Stimulated activated naive CD8-positive, alpha-beta T cell treated with anti-CD3 and anti-CD28 coated beads, Interleukin-15, Interleukin-2, amounts not matched to agents 100 ng/mL and 50 ng/mL, for 24 hours (primary cell): ENCODE results near the gene UCN2.

Experiments used
- H3K27ac Mint-ChIP-seq: one replicate; pipeline ENCODE4 v1.8.0; 2021; ENCODE audit warnings: mild to moderate bottlenecking, mixed read lengths
- H3K27me3 Mint-ChIP-seq: one replicate; pipeline ENCODE4 v1.8.0; 2021; ENCODE audit warnings: mixed read lengths
- H3K36me3 Mint-ChIP-seq: one replicate; pipeline ENCODE4 v1.8.0; 2021; ENCODE audit warnings: low read depth, mixed read lengths
- H3K4me1 Mint-ChIP-seq: one replicate; pipeline ENCODE4 v1.8.0; 2021; ENCODE audit warnings: low read depth, mixed read lengths
- H3K4me3 Mint-ChIP-seq: one replicate; pipeline ENCODE4 v1.8.0; 2021; ENCODE audit warnings: mild to moderate bottlenecking, mixed read lengths
- H3K9me3 Mint-ChIP-seq: one replicate; pipeline ENCODE4 v1.8.0; 2021; ENCODE audit warnings: mixed read lengths

UCN2 gene

DNA sequence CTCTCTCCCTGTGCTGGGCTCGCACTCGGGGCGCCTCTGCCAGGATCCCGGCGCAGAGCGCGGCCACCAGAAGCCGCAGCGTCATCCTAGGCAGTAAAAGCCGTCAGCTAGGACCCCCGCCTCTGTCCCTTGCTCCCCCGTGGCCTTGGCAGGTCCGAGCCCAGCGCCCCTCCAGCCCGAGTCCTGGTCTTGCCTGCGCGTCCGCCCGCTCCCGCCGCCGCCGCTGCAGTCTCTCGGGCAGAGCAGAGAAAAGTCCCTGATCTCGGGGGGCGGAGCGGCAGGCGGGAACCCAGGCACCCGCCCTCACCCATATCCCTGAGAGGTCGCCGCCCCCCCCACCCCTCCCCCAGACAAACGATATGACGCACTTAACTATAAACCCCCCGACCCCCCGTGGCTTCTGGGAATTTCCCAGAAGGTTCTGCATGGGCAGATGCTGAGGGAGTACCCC, 31.5 kb upstream of the UCN2 start, which contains the start of gene COL7A1:
COL7A1 (minus strand) TSS at position 255 of the 451 bp plus-strand sequence; CDS start at position 85, 170 bp downstream.
- H3K9me3 Mint-ChIP-seq: no peaks in the 10 kb centered on the region
- H3K27ac Mint-ChIP-seq: no peak within 1 kb of the TSS
- no peak within 1 kb of the TSS for H3K4me3 Mint-ChIP-seq
- peaks cover 25% of the 10 kb centered on the region for H3K27me3 Mint-ChIP-seq
- H3K4me1 Mint-ChIP-seq: peaks cover 8% of the 10 kb centered on the region
- peaks cover 18% of the 10 kb centered on the region for H3K36me3 Mint-ChIP-seq

DNA sequence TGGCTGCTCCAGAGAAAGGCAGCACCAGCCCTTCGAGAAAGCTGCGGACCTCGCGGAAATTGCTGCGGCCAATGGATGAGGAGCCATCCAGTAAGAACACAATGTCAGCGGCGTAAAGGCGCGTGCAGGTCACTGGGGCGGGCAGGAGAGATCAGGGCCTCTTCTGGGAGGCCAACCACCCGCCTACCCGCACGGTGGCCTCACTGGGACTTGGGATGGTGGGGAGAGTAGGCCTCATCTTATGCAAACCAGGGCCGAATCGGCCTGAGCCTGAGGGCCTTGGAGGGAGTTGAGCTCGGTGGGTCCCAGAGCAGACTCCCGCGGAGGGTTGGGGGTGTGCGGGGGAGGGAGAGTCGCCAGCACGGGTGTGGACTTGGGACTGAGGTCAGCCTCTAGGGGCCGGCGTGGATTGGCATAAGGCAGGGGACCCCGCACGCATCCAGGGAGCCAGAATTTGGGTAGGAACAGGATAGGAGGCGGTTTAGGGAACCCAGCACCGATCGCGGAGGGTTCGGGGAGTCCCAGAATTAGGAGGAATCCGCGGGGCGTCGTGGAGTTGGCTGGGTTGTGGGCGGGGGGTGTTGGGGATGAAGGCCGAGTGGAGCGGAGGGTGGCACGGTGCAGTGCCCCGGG, 31.0 kb upstream of the UCN2 start:
- Mint-ChIP-seq H3K9me3 (no peaks in the 10 kb centered on the region), H3K36me3 (peaks cover 16% of the 10 kb centered on the region), H3K27me3 (peaks cover 29% of the 10 kb centered on the region), H3K27ac (no peak overlapping the region), H3K4me3 (no peak overlapping the region), H3K4me1 (peaks cover 8% of the 10 kb centered on the region)

DNA sequence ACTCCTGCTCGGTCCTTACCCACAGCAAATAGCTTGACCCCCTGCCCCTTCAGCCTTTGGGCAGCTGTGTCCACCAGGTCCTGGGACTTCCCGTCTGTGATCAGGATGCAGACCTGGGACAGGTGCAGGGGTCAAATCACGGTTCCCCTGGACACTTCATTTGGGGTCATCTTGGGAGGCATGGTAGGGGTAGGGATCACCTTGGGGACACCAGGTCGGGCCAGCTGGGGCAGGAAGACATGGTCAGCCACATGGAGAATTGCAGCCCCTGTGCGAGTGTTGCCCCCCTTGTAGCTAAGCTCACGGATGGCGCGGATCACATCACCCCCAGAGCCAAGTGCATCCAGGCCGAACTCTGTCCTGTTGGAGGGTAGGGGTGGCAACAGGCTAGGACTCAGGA, 29.8 kb upstream of the UCN2 start:
- peaks cover 8% of the 10 kb centered on the region for H3K4me1 Mint-ChIP-seq
- H3K27me3 Mint-ChIP-seq: peaks cover 37% of the 10 kb centered on the region

DNA sequence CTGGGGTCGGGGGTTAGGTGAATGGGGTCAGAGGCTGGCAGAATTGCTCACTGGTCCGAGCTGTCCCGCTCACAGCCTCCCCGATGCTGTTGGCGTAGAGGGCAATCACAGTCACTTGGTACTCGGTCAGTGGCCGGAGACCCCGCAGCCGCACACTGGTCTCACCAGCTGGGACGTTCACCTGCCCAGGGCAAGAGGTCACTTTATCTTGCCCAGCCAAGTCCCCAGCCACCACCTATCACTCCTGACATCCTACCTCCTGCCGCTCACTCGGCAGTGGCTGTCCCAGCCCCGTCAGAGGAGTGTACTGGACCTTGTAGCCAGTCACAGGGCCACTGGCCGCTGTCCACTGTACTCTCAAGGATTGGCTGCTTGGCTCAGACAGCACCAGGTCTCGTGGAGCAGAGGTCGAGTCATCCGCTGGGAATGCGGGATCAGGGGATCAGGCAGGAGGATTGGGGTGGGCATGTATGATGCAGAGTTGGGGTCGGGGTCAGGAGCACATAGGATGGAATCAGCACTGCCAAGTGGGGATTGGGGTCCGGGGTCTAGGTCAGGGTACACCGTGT, 29.0 kb upstream of the UCN2 start:
- H3K27me3 Mint-ChIP-seq: peaks cover 38% of the 10 kb centered on the region
- H3K4me3 Mint-ChIP-seq: no peak overlapping the region
- peaks cover 5% of the 10 kb centered on the region for H3K36me3 Mint-ChIP-seq
- no peak overlapping the region for H3K27ac Mint-ChIP-seq
- H3K4me1 Mint-ChIP-seq: peaks cover 8% of the 10 kb centered on the region
- no peaks in the 10 kb centered on the region for H3K9me3 Mint-ChIP-seq

More for the DNA sequence above, 29.8 kb upstream of the UCN2 start:
- Mint-ChIP-seq H3K36me3 (peaks cover 9% of the 10 kb centered on the region), H3K27ac (no peak overlapping the region), H3K4me3 (no peak overlapping the region), H3K9me3 (no peaks in the 10 kb centered on the region)

DNA sequence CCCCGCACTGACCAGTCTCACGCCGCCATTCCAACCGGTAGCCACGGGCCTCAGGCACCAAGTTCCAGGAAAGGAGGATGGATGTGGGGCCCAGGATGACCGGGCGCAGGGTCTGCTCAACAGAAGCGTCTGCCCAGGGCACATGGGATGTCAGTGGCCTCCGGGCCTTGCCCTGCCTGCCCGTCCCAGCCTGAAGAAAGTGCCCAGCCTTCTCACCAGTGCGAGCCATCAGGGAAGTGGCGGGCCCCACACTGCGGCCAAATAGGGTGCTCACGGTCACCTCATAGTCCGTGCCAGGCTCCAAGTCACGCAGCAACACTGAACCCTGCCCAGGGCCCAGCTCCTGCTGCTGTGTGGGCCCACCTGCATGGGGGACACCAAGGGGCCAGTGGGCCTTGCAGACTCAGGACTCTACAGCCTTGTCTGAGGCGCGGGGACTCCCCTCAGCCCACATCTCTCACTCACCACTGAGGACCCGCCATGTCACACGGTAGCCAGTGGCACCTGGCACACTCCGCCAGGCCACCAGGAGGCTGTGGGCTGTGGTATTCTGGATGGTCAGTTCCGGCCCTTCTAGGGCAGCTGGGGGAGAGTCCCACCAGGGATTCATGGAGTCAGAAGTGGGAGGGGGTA, 28.4 kb upstream of the UCN2 start:
- no peak overlapping the region for H3K27ac Mint-ChIP-seq
- peaks cover 38% of the 10 kb centered on the region for H3K27me3 Mint-ChIP-seq
- H3K9me3 Mint-ChIP-seq: no peaks in the 10 kb centered on the region
- H3K4me3 Mint-ChIP-seq: no peak overlapping the region
- H3K36me3 Mint-ChIP-seq: no peaks in the 10 kb centered on the region
- H3K4me1 Mint-ChIP-seq: peaks cover 8% of the 10 kb centered on the region

DNA sequence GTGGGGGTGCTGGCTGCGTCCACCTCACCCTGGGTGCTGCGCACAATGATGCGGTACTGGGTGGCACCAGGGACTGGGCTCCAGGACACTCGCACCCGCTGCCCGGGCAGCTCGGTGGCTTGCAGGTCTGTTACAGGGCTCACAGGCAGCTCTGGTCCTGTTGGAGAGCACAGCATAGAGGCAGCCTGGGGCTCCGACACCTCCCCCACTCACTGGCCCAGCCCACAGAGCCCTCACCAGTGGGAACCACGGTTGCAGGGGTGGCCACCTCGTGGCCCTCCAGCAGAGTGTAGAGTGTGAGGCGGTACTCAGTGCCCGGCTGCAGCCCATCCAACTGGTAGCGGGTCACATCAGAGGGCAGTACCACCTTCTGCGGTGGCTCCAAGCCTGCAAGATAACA, 27.9 kb upstream of the UCN2 start:
- H3K36me3 Mint-ChIP-seq: no peaks in the 10 kb centered on the region
- H3K4me3 Mint-ChIP-seq: no peak overlapping the region
- peaks cover 38% of the 10 kb centered on the region for H3K27me3 Mint-ChIP-seq

DNA sequence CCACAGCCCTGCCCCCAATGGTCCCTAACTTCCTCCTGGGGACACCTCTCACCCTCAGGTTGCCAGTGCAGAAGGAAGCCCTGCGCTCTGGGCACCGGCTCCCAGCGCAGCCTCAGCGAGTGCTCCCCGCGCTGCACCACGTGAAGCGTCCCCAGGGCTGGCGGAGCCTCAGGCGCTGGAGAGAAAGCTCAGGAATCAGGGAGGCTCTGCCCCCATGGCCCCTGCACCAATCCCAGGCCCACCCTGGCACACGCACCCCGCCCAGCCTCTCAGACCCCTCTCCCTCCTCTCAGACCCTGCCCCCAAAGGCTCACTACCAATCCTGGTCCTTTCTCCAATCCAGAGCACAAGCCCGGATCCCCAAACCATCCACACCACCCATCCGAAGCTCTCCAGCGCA, 24.6 kb upstream of the UCN2 start:
- H3K9me3 Mint-ChIP-seq: no peaks in the 10 kb centered on the region
- no peak overlapping the region for H3K4me3 Mint-ChIP-seq
- no peak overlapping the region for H3K27ac Mint-ChIP-seq
- H3K4me1 Mint-ChIP-seq: no peaks in the 10 kb centered on the region
- H3K36me3 Mint-ChIP-seq: no peaks in the 10 kb centered on the region
- H3K27me3 Mint-ChIP-seq: peaks cover 27% of the 10 kb centered on the region

More for the DNA sequence above, 27.9 kb upstream of the UCN2 start:
- Mint-ChIP-seq H3K4me1 (peaks cover 8% of the 10 kb centered on the region), H3K9me3 (no peaks in the 10 kb centered on the region), H3K27ac (no peak overlapping the region)

DNA sequence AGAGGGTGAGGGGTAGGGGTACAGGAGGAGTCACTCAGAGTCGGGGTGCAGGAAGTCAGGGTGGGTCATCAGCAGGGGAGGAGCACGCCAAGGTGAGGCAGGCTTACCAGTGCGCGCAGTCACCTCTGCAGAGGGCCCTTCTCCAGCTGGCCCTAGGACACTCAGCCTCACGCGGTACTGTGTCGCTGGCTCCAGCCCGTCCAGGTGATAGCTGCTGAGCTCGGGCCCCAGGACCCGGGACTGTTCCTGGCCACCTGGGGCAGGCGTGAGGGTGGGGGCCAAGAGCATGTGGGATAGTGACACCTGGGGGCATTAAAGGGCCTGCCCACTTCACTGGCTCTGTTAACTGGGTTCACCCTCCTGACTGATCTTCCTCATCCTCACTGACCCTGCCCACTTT, 24.1 kb upstream of the UCN2 start:
- H3K27ac Mint-ChIP-seq: no peak overlapping the region
- H3K36me3 Mint-ChIP-seq: no peaks in the 10 kb centered on the region
- no peak overlapping the region for H3K4me3 Mint-ChIP-seq
- no peaks in the 10 kb centered on the region for H3K9me3 Mint-ChIP-seq
- no peaks in the 10 kb centered on the region for H3K4me1 Mint-ChIP-seq
- peaks cover 23% of the 10 kb centered on the region for H3K27me3 Mint-ChIP-seq

DNA sequence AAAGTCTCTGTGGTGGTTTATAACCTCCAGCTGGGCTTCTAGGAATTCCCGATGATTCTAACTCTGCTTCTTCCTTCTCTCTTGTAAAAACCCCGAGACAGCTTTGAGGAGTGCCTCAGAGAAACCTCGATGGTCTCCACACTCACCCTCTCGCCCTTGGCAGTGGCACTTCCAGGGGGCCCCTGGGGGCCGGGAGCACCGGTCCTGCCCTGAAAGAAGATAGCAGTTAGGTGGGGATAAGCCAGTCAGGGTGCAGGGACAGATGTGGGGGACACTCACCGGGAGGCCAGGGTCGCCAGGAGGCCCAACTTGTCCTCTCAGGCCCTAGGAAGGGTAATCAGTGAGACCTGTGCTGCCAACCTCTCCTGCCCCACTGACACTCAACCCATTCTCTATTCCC, 21.8 kb upstream of the UCN2 start:
- H3K27me3 Mint-ChIP-seq: peaks cover 14% of the 10 kb centered on the region
- H3K4me3 Mint-ChIP-seq: no peak overlapping the region
- no peak overlapping the region for H3K27ac Mint-ChIP-seq
- no peaks in the 10 kb centered on the region for H3K9me3 Mint-ChIP-seq
- H3K4me1 Mint-ChIP-seq: no peaks in the 10 kb centered on the region
- H3K36me3 Mint-ChIP-seq: no peaks in the 10 kb centered on the region

DNA sequence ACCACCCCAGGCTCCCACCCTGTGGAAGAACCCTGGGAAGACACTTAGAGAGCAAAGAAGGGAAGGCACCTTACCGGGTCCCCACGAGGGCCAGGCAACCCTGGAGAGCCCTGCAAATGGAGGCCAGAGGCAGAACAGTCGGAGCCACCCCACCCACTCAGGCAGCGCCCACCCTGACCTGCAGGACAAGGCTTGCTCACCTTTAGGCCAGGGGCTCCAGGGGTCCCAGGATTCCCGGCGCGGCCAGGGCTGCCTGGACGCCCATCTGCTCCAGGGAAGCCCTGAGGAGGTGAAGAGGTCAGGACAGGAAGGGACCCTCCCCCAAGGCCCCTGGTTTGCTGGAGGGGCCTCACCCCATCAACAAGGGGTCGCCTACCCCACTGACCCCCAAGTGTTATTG, 21.3 kb upstream of the UCN2 start:
- Mint-ChIP-seq H3K36me3 (no peaks in the 10 kb centered on the region), H3K27ac (no peak overlapping the region), H3K27me3 (peaks cover 12% of the 10 kb centered on the region), H3K9me3 (no peaks in the 10 kb centered on the region), H3K4me1 (no peaks in the 10 kb centered on the region), H3K4me3 (no peak overlapping the region)

DNA sequence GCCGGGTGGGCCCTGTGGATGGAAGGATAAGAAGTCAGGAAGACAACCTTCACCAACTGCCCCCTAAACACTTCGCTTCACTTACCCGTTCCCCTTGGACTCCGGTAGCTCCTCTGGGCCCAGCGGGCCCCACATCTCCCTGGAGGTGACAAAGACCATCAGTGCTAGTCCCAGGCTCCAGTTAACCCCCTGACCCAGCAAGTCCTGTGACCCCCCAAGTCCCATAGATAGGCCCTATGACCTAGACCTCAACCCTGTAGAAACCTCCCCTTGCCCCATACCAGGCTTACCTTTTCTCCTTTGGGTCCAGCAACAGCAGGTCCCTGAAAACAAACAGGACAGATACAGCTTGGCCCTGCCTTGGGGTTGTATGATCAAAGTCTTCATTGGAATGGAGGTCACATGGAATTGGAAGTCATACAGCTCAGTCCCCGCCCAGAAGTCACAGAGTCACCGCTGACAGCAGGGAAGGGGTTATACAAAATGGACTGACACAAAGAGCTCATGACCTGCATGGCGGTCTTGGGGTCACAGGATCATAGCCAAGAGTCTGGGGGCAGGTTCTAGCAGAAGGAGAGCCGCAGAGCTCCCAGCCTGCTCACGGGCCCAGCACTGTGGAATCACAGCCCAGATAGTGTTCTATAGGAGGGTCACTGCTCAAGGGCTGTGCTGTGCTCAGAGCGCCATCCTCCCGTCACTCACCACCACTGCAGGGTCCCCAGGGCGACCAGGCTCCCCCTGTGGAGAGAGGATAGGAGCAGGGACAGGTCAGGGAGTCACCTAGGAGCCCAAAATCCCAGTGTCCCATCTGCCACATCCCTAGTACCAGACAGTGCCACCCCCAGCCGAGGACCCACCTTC, 18.3 kb upstream of the UCN2 start:
- Mint-ChIP-seq H3K27ac (no peak overlapping the region), H3K27me3 (no peaks in the 10 kb centered on the region), H3K36me3 (no peaks in the 10 kb centered on the region), H3K4me1 (no peaks in the 10 kb centered on the region), H3K4me3 (no peak overlapping the region), H3K9me3 (no peaks in the 10 kb centered on the region)

DNA sequence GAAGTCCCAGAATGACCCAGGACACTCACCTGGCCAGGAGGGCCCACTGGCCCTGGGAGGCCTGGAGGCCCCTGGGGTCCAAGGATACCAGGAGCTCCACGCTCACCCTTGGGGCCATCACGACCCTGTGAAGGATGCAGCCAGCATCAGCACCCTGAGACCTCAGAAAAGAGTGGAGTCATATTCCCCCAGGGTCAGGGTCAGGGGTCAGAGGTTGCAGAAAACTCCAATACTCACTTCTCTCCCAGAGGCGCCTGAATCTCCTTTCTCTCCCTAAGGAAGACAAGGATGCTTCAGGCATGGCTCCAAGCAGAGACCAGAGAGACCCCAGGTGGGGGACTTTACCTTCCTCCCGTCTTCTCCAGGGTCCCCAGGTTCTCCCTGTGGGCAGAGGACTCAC, 13.1 kb upstream of the UCN2 start:
- Mint-ChIP-seq H3K36me3 (no peaks in the 10 kb centered on the region), H3K27me3 (no peaks in the 10 kb centered on the region), H3K4me3 (no peak overlapping the region), H3K9me3 (no peaks in the 10 kb centered on the region), H3K27ac (no peak overlapping the region), H3K4me1 (no peaks in the 10 kb centered on the region)

DNA sequence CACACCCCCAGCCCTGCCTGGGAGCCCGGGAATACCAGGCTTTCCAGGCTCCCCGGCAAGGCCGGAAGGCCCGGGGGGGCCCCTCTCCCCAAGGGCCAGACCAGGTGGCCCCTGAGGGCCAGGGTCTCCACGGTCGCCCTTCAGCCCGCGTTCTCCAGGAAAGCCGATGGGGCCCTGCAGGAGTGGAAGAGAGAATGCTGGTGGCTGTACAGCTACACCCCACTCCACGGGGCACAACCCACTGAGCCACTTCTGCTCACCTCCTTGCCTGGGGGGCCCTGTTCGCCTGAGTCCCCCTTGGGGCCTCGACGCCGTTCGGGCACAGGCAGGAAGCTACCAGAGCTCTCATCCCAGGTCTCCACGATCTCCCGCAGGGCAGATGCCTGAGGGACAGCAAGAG, 11.8 kb upstream of the UCN2 start:
- no peaks in the 10 kb centered on the region for H3K4me1 Mint-ChIP-seq
- no peaks in the 10 kb centered on the region for H3K9me3 Mint-ChIP-seq

DNA sequence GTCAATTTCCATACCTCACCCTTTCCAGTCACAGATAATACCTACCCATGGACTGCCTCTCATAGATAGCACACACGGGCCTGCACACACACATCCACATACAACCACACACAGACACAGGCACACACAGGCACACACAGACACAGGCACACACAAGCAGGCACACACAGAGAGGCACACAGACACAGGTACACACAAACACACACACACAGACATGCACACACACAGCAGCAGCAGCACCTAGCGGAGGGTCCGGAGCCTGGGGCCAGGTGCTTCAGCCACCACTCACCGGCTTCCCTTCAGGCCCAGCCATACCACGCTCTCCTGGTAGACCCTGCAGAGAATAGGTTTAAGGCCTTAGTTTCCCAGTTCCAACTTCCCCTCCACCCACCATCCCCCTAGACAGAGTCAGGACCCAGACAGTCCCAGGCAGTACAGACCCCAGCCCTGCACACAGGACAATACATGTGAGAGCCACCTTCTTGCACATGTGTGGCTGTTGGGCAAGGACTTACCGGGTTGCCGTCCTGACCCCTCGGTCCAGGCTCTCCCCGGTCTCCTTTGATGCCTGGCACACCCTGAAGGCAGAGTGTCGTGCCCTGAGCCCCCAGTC, 10.5 kb upstream of the UCN2 start:
- H3K4me1 Mint-ChIP-seq: no peaks in the 10 kb centered on the region
- no peaks in the 10 kb centered on the region for H3K27me3 Mint-ChIP-seq
- no peak overlapping the region for H3K27ac Mint-ChIP-seq
- no peaks in the 10 kb centered on the region for H3K9me3 Mint-ChIP-seq
- no peak overlapping the region for H3K4me3 Mint-ChIP-seq
- no peaks in the 10 kb centered on the region for H3K36me3 Mint-ChIP-seq

More for the DNA sequence above, 11.8 kb upstream of the UCN2 start:
- no peaks in the 10 kb centered on the region for H3K36me3 Mint-ChIP-seq
- H3K27me3 Mint-ChIP-seq: no peaks in the 10 kb centered on the region
- no peak overlapping the region for H3K4me3 Mint-ChIP-seq
- H3K27ac Mint-ChIP-seq: no peak overlapping the region
